Left ventricle myocardium superior (tissue), 1 donor: Measurements from ENCODE around the gene NBDY. TPM values are rescaled to one million over a fixed set of nuclear protein-coding genes. Genes with fewer than 3 reads are reported as not detected.
"Not testable (repeated sequence)": the region's sequence is repeated elsewhere in the genome, so short reads cannot be mapped to it uniquely, and the experiment has no call there.

Source experiments
- ATAC-seq: fragments of 200-7000 bp; cut with Tn5 transposase; one replicate; pipeline ENCODE4 v1.9.1; 2020; ENCODE audit warnings: mild to moderate bottlenecking, moderate library complexity
- DNase-seq: peaks from one replicate; pipeline ENCODE4 v3.0.0-alpha.2; 2020
- intact Hi-C: fragments of 100-400 bp; cut with micrococcal nuclease; formaldehyde crosslinking; loops from one replicate; pipeline ENCODE4 v1.11.0; 2022
- total RNA-seq: library from RNA; stranded (reverse); fragmentation: NEBNext Ultra II Directional; extraction: Animal tissue kit (Norgen Biotek cat#: 25700); gene quantifications from one replicate; pipeline ENCODE4 v1.2.1, GENCODE V29; 2021
- donor health status: DM: no; HTN: yes; CAD: no; lungs with severe emphysema.

NBDY gene
- total RNA-seq, 1 donor from 2014 or later, result 22.1 TPM

DNA sequence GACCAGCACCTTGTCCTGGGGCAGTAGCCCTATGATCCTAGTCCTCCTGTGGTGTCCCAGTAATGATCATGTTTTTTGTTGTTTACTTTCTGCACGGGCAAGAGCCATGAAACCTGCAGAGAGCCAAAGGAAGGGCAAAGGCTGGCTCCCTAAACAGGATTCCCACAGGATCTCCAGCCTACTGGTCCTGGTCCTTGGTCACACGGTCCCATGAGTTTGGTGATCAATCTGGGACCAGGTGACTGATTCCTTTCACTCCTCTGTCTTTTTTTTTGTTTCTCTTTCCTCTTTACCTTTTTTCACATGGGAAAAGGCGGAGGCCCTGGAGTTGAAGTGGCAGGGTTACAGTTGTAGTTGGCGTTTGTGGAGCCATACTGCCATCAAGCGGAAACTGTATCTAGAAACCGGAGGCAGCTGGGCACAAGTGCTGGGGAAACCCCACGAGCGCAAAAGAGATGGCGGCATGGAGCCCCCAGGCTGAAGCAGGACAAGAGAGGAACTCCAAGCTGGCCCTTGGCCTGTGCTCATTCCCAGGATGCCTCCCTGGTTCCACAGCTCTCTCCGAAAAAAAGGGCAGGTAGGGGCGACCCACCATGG is 34.6 kb downstream of the NBDY start:
- intact Hi-C loops, result no loop called here
- DNase-seq, result no peak
- no peak for ATAC-seq

DNA sequence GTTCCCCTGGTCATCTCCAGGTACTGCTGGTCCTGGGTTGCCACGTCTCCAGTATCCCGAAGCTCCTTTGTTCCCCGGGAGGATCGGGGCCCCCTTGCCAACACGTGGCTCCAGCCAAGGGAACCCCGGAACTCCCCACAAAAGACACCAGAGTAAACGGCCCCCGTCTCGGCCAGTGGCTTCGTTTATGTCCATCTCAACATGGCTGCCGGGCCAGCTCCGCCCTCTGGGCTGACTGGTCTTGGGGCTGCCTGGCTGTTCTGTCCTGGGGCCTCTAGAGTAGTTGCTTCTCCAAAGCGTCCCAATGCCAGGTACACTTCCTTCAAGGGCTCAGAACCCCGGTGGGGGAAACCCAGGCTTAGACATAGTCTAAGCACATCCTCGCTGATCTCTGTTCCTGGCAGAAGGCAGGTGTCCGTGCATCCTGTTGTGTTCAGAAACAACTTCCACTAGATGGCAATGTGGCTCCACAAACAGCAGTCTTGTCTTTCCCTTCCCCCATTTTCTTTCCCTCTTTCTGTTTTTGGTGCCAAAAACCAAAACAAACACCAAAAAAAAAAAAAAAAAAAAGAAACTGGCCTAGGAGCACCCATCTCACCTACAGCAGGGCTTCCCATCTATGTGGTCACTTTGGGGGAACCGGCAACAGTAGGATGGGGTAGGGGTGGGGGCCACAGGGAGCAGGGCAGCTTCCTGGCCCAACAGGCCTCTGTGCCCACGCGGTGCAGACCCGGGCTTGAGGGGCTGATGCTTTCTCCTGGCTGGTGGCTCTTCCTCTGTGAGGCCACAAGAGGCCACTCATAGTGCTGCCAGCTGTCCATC is 35.3 kb downstream of the NBDY start:
- ATAC-seq (peak; percentile 78), DNase-seq (peak; percentile 35)
- intact Hi-C loops, result no loop called here

DNA sequence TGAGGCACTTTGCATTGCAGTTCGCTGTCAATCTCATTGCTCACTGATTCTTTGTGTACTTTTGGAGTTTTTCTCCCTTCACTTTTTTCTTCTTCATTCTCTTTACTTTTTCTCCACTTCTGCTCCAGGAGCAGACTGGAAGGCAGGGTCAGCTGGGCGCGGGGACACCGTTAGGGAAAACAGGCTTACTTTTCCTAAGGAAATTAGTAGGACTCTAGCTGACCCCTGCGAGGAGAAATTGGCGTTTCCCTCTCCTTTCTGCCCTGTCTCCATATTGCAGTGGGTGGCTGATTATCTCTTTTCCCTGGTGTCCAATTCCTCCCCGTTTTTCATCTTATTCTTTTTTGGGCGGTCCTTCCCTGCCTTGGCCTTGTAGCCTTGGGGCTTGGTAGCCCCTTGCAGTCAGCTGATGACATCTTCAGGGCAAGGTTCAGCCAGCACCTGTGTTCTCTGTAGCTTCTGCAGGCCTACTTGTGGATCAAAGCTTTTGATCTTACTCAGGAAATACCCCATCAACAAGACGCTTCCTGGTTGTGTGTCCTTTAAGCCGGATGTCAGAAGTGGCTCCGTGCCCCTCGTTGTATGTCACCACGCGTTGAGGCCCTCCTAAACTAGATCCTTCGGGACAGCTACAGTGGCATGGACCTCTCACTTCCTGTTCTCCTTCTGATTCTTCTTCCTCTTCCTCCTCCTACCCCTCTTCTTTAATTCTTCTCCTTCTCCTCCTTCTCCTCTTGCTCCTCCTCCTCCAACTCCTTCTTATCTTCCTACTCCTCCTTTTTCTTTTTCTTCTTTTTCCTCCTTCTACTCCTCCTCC is 36.1 kb downstream of the NBDY start:
- ATAC-seq, result peak; percentile 6
- DNase-seq, result no peak
- intact Hi-C loops, result no loop called here

DNA sequence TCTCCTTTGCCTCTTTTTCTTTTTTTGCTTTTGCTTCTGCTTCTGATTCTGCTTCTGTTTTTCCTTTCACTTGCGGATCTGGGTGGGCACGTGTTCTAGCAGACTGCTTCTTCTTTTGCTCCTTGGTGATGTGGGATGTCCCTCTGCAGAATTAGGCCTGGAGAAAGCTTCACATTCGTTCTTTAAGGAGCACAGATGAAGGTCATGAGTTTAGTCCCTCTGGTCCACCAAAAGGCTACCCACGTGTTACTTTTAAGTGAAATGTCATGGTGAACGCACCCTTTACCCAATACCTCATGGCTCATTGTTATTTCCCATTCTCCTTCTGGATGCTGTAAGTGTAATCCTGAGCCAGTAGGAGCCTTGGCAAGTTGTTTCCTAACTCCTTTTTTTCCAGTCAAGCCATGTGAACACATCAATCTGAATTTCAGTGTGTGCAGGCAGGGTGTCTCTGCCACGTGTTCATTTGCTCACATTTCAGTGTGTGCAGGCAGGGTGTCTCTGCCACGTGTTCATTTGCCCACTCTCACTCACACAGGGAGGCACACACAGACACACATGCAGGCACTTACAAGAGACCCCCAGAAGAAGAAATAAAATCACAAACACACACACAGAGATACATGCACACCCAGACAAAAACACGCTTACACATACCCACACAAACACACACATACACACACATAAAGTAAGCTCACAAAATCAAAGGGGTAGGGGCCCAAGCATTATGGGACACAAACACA is 36.9 kb downstream of the NBDY start:
- intact Hi-C loops, result no loop called here
- no peak for ATAC-seq
- DNase-seq, result no peak

DNA sequence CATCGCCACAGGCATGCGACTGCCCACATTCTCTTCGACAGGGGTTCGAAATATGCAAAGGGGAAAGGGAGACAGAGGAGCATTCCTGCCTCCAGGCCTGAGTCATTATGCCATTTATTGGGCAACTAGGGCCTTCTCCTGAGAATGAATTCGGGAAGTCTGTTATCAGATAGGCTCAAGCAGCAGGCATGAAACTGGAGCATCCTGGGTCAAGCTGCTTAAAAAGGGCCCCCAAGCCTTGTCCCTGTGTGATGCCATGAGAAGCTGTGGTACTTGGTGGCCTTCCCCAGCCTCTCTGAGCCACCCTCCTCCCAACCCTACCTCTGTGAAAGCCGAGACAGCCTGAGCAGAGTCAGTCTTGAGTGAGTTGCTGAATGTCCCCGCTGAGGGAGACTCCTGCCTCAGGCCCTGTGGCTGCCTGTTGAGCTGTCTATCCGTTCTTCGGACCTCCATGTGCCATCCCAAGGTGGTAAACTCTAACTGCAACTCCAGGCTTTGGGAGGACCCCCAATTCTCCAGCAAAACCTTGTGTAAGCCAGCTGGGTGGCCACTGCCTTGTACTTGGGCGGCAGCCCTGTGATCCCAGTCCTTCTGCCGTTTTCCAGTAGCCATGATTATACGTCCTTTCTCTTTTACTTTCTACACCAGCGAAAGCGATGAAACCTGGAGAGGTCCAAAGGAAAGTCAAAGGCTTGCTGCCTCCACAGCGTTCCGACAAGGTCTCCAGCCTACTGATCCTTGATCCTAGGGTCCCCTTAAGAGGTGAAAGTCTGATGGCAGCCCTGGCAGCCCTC is 37.7 kb downstream of the NBDY start:
- no peak for DNase-seq
- ATAC-seq, result no peak
- intact Hi-C loops, result no loop called here

DNA sequence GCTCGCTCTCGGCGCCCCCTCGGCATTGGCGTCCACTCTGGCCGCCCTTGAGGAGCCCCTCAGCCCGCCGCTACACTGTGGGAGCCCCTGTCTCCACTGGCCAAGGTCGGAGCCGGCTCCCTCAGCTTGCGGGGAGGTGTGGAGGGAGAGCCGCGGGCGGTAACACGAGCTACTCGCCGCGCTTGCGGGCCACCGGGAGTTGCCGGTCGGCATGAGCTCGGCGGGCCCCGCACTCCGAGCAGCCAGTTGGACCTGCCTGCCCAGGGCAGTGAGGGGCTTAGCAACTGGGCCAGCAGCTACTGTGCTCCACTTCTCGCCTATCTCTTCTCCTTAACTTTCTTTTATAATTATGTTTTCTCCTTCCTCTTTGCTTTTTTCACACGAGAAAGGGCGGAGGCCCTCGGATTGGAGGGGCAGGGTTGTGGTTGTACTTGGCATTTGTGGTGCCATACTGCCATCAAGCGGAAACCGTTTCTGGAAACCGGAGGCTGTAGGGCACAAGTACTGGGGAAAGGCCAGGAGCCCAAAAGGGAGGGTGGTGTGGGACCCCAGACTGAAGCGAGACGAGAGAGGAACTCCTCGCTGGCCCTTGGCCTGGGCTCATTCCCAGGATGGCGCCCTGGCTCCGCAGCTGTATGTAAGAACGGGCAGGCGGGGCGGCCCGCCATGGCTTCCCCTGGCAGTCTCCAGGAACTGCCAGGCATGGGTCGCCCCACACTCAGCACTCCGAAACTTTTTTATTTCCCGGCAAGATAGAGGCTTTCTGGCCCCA is 38.5 kb downstream of the NBDY start:
- DNase-seq, ATAC-seq, intact Hi-C loops: not testable (repeated sequence)

DNA sequence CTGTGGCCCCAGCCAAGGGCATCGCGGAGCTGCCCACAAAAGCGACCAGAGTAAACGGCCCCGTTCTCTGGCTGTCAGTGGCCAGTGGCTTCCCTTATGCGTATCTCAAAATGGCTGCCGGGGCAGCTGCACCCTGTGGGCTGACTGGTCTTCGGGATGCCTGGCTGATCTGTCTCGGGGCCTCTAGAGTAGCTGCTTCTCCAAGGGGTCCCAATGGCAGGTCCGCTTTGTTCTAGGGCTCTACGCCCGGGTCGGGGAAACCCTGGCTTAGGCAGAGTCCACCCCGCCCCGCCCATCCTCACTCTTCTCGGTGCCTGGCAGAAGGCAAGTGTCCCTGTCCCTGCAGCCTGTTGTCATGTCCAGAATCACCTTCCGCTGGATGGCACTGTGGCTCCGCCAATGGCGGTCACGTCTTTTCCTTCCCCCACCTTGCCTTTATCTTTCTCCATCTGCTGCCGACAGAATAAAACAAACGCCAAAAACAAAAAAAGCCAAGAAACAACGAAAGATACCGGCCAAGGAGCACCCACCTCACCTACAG is 39.1 kb downstream of the NBDY start:
- DNase-seq, ATAC-seq, intact Hi-C loops: not testable (repeated sequence)

DNA sequence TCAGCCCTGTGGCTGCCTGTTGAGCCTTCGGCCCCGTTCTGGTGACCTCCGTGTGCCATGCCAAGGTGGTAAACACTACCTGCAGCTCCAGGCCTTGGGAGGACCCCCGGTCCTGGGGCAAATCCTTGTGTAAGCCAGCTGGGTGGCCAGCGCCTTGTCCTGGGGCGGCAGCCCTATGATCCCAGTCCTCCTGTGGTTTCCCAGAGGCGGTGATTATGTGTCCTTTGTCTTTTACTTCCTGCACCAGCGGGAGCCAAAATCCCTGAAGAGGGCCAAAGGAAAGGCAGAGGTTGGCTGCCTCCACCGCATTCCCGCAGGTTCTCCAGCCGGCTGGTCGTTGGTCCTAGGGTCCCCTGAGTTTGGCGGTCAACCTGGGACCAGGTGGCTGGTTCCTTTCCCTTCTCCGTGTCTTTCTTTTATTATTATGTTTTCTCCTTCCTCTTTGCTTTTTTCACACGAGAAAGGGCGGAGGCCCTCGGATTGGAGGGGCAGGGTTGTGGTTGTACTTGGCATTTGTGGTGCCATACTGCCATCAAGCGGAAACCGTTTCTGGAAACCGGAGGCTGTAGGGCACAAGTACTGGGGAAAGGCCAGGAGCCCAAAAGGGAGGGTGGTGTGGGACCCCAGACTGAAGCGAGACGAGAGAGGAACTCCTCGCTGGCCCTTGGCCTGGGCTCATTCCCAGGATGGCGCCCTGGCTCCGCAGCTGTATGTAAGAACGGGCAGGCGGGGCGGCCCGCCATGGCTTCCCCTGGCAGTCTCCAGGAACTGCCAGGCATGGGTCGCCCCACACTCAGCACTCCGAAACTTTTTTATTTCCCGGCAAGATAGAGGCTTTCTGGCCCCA is 43.9 kb downstream of the NBDY start:
- ATAC-seq, result peak; percentile 42
- intact Hi-C loops, DNase-seq: not testable (repeated sequence)

DNA sequence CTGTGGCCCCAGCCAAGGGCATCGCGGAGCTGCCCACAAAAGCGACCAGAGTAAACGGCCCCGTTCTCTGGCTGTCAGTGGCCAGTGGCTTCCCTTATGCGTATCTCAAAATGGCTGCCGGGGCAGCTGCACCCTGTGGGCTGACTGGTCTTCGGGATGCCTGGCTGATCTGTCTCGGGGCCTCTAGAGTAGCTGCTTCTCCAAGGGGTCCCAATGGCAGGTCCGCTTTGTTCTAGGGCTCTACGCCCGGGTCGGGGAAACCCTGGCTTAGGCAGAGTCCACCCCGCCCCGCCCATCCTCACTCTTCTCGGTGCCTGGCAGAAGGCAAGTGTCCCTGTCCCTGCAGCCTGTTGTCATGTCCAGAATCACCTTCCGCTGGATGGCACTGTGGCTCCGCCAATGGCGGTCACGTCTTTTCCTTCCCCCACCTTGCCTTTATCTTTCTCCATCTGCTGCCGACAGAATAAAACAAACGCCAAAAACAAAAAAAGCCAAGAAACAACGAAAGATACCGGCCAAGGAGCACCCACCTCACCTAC is 44.5 kb downstream of the NBDY start:
- ATAC-seq, intact Hi-C loops, DNase-seq: not testable (repeated sequence)

DNA sequence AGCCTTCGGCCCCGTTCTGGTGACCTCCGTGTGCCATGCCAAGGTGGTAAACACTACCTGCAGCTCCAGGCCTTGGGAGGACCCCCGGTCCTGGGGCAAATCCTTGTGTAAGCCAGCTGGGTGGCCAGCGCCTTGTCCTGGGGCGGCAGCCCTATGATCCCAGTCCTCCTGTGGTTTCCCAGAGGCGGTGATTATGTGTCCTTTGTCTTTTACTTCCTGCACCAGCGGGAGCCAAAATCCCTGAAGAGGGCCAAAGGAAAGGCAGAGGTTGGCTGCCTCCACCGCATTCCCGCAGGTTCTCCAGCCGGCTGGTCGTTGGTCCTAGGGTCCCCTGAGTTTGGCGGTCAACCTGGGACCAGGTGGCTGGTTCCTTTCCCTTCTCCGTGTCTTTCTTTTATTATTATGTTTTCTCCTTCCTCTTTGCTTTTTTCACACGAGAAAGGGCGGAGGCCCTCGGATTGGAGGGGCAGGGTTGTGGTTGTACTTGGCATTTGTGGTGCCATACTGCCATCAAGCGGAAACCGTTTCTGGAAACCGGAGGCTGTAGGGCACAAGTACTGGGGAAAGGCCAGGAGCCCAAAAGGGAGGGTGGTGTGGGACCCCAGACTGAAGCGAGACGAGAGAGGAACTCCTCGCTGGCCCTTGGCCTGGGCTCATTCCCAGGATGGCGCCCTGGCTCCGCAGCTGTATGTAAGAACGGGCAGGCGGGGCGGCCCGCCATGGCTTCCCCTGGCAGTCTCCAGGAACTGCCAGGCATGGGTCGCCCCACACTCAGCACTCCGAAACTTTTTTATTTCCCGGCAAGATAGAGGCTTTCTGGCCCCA is 49.3 kb downstream of the NBDY start:
- ATAC-seq, result peak; percentile 37
- intact Hi-C loops, DNase-seq: not testable (repeated sequence)

DNA sequence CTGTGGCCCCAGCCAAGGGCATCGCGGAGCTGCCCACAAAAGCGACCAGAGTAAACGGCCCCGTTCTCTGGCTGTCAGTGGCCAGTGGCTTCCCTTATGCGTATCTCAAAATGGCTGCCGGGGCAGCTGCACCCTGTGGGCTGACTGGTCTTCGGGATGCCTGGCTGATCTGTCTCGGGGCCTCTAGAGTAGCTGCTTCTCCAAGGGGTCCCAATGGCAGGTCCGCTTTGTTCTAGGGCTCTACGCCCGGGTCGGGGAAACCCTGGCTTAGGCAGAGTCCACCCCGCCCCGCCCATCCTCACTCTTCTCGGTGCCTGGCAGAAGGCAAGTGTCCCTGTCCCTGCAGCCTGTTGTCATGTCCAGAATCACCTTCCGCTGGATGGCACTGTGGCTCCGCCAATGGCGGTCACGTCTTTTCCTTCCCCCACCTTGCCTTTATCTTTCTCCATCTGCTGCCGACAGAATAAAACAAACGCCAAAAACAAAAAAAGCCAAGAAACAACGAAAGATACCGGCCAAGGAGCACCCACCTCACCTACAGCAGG is 50.0 kb downstream of the NBDY start:
- DNase-seq, ATAC-seq, intact Hi-C loops: not testable (repeated sequence)

DNA sequence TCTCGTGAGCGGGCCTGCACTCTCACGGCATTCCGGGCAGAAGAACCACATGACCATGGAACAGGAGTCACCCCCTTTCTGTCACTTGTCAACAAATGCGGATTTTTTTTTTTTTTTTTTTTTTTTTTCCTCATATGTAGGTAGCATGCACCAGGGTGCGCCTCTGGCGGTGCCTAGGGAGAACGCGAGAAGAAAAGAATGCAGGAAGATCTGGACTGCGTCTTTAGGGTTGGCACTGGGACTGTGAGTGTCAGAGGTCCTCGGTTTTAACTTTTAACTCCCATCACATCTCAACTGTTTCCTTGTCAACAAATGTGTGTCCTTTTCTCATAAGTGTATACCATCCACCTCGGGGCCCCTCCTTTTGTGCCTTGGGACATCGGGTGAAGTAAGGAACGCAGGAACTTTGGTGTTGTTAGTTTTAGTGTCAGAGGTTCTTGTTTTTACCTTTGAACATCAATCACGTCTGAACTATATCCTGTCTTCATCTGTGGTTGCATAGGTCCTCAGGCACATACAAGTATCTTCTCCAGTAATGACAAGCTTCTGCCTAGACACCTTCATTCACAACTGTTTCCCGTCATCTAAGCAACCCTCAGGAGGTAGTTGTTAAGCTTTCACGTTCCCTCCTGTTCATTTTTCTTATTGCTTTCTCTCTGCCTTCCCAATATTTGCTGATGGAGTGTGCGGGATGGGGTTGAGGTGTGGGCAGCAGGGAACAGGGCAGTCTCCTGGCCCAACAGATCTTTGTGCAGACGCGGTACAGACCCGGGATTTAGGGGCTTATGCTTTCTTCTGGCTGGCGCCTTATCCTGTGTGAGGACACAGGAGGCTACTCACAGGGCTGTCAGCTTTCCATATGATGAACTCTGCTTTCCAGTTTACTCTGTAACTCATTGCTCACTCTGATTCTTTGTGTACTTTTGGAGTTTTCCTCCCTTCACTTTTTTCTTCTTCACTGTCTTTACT is 51.9 kb downstream of the NBDY start:
- intact Hi-C loops, DNase-seq, ATAC-seq: not testable (repeated sequence)

DNA sequence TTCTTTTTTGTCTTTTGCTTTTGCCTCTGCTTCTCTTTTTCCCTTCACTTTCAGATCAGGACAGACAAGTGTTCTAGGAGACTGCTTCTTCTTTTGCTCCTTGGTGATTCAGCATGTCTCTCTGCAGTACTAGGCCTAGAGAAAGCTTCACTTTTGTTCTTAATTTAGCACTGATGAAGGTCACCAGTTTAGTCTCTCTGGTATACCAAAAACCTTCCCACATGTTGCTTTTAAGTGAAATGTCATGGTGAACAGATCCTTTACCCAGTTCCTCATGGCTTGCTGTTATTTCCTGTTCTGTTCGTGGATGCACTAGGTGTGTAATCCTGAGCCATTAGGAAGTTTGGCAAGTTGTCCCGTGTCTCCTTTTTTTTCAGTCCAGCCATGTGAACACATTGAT is 53.3 kb downstream of the NBDY start:
- DNase-seq (no peak), ATAC-seq (no peak)
- intact Hi-C loops, result no loop called here
